Endothelial cell of umbilical vein (primary cell): ENCODE results near the gene CERK.

Experiments
- CTCF ChIP-seq, 2 donors: IDR thresholded peaks; 1 replicate in 1 of 2; 2 replicates in 1 of 2; pipeline ENCODE4 v1.5.1; 2011; ENCODE audit warnings: low read length in 2 of 2, mild to moderate bottlenecking in 2 of 2, moderate library complexity in 2 of 2, control low read depth in 1 of 2, inconsistent platforms in 1 of 2, low read depth in 1 of 2; ENCODE audit not compliant: insufficient read depth in 1 of 2; ENCODE audit errors: extremely low read depth in 1 of 2
- EZH2 ChIP-seq: IDR thresholded peaks from 2 replicates; pipeline ENCODE4 v1.6.1; 2012; ENCODE audit warnings: borderline replicate concordance, low read depth, mild to moderate bottlenecking, moderate library complexity, low read length, inconsistent platforms; ENCODE audit not compliant: severe bottlenecking
- FOS ChIP-seq: IDR thresholded peaks from 2 replicates; pipeline ENCODE4 v1.6.1; 2011; ENCODE audit warnings: mild to moderate bottlenecking, low read length, moderate library complexity, borderline replicate concordance; ENCODE audit not compliant: insufficient read depth
- GATA2 ChIP-seq: IDR thresholded peaks from 2 replicates; pipeline ENCODE4 v1.7.0; 2011; ENCODE audit warnings: low read depth, mild to moderate bottlenecking, moderate library complexity, mixed read lengths, low read length; ENCODE audit not compliant: insufficient read length, insufficient read depth
- MAX ChIP-seq: IDR thresholded peaks from 2 replicates; pipeline ENCODE4 v1.6.1; 2011; ENCODE audit not compliant: insufficient read depth, insufficient read length
- MYC ChIP-seq: IDR thresholded peaks from one replicate; pipeline ENCODE4 v1.6.1; 2011; ENCODE audit warnings: mild to moderate bottlenecking, low read depth, low read length
- POLR2A ChIP-seq: IDR thresholded peaks from 2 replicates; pipeline ENCODE4 v1.6.1; 2012; ENCODE audit warnings: low read depth, mild to moderate bottlenecking, control low read depth, low read length
- POLR2AphosphoS5 ChIP-seq: IDR thresholded peaks from 2 replicates; pipeline ENCODE4 v1.6.1; 2012; ENCODE audit warnings: low read depth, mild to moderate bottlenecking, control low read depth, low read length, moderate library complexity; ENCODE audit not compliant: insufficient read depth

- TF ChIP-seq POLR2AphosphoS5, result no peak
- no peak for TF ChIP-seq POLR2A
- no peak for TF ChIP-seq CTCF (IDR thresholded peaks at IDR 0.05; ENCODE audit: extremely low read depth in 1 of 2, insufficient read depth in 1 of 2, low read depth in 1 of 2, low read length in 2 of 2)
- TF ChIP-seq EZH2, result no peak
- TF ChIP-seq MAX, result no peak
- TF ChIP-seq MYC, result no peak
- TF ChIP-seq FOS, result no peak
- TF ChIP-seq GATA2, result no peak
These were observed 38.1 kb upstream of the CERK start for GRCh38 chr22:46775850-46776826.
